Measurements from ENCODE around the gene RNF7.
"Not testable (repeated sequence)": the region's sequence is repeated elsewhere in the genome, so short reads cannot be mapped to it uniquely, and the experiment has no call there.

RNF7 gene
- total RNA-seq = 37.8 to 40.9 (median 39.9) reads per million in 3 experiments

- DNase-seq = peak; percentile 98
Observed at GRCh38 chr3:141738022-141738890, at the start of gene RNF7. Gene RNF7 (plus strand): TSS chr3:141738298. CDS start chr3:141738342, 44 bp downstream.

GRCh38 chr3:141690431-141691072, 47.5 kb upstream of the RNF7 start:
- DNase-seq = no peak

GRCh38 chr3:141691471-141691870, 46.6 kb upstream of the RNF7 start:
- DNase-seq = not testable (repeated sequence)

GRCh38 chr3:141692973-141693372, 45.1 kb upstream of the RNF7 start:
- not testable (repeated sequence) for DNase-seq

DNA sequence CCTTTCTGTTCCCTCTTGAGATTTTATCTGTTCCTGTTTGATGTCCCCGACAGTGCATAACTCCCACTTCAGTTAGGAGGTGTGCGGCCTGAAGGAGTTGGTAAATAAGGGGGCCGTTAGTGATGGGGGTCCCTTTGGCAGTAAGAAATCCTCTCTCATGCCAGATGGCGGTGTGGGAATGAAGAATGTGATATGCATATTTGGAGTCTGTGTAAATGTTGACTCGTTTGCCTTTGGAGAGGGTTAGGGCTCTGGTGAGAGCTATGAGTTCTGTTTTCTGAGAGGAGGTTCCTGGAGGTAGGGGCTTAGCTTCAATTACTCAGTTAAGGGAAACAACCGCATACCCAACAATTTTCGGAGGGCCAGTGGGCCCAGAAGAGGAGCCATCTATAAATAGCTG, 38.8 kb upstream of the RNF7 start:
- no peak for DNase-seq

DNA sequence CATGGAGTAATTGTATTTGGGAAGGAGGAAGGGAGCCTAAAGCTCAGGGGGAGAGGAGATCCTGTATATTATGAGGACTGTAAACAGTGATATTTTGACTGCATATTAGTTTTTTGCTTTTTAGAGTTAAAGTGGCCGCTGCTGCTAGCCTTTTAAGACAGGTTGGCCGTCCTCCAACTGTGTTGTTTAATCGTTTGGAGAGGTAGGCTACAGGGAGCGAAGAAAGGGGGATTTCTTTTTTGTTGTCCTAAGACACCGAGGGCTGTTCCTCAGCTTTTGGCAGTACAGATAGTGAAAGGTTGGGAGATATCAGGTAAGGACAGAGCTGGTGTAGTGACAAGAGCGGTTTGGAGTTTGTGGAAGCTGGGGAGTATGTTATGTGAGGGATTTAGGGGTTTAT, 38.2 kb upstream of the RNF7 start:
- no peak for DNase-seq

- not testable (repeated sequence) for DNase-seq
Observed at GRCh38 chr3:141703367-141703766, 34.7 kb upstream of the RNF7 start.

DNA sequence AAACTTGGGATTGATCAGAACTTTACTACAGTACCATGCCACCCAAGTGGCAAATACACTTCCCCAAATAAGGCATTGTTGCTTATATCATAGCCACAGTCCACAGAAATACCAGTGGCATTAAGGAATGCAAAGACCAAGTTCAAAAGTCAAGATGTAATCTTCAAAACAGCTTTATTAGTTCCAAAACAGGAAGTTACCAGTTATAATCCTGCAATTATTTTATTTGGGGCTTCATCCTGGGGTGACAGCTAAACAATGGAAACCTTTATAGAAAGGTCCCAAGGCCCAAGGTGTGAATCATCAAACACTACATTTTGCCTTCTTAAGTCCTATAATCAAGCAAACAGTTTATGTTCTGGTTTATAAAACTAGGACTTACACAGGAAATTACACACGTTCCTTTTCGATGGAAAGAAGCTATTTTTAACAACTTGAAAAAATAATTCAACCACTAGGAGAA, 30.3 kb upstream of the RNF7 start:
- no peak for DNase-seq

GRCh38 chr3:141708367-141708766, 29.7 kb upstream of the RNF7 start:
- DNase-seq = no peak

- DNase-seq = no peak
Observed at GRCh38 chr3:141709126-141709770, 28.9 kb upstream of the RNF7 start.

DNA sequence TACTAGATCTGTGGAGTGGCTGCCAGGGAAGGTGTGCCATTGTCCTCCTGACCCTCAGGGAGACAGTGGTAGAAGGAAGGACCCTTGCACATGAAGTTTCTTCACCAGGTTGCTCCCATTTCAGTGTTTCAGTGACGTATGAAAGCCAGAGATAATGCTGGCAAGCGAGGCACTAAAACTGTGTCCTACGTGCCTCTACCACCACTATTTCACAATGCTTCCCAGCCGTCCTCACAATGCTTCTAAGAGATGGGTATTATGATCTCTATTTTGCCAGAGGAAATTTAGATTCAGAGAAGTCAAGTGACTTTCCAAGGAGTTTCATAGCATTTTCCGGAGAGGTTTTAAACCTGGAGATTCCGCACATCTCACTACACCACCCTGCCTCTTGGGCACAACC, 28.0 kb upstream of the RNF7 start:
- DNase-seq = no peak

DNA sequence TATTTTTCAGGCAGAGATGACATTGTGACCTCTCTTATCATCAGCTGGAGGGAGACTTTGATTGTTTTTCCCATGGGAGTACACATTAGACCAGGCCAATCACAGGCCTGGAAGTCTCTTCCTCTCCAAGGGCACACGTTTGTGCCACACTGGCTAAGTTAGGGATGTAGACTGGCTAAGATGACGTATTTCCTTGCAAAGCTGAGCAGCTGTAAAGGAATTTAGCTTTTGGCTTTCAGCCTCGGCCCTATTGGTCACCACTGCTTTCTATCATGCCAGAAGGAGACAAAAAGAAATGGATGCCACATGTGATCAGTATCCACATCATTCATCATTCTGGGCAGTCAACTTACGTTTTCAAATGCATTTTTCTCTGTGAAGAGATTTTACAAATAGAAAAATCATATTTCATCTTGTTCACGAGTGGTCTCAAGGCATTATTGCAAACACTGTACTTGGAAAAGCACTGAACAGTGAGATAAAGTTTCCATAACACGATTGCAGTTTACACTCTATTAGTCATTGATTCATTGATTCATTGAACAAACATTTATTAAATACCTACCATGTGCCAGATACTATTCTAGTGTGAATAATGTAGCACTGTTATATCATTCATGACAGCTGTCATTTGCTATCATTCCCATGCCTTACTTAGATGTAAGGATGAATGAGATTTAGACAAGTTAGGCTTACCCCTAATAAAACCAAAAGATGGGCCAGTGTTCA, 27.0 kb upstream of the RNF7 start:
- no peak for DNase-seq

- DNase-seq = no peak
Observed at GRCh38 chr3:141714671-141715070, 23.4 kb upstream of the RNF7 start.

- DNase-seq = no peak
Observed at GRCh38 chr3:141722081-141722480, 16.0 kb upstream of the RNF7 start.

DNA sequence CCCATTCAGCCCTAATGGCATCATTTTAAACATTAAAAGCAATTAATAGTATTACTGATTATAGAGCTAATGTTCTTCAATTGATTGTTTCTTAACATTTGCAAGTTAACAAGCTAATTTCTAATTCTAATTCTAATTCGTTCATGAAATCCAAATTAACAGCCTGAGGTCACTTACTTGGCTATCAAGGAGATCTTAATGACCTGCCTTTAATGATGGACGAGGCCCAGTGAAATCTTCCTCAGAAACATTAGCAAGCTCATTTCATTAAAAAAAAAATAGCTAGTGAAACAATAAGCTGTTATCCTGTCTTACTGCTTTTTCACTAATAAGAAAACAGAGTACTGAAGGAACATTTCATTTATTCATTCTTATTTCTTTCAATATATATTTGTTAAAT, 15.4 kb upstream of the RNF7 start:
- DNase-seq = no peak

DNA sequence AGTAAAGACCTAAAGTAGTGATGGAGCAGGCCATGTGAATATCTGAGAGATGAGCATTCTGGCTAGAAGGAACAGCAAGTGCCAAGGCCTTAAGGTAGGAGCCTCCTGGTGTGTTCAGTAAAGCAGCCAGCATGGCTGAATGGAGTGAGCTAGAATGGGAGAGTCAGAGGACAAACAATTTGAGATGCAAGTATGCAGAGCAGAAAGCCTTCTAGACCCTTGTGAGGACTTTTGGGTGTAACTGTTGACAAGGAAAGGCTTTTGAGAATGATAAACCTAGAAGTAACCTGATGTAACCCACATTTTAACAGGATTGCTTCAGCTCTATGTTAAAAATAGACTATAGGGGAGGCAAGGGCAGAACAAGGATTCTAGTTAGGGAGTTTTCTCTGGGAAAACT, 14.8 kb upstream of the RNF7 start:
- no peak for DNase-seq

DNA sequence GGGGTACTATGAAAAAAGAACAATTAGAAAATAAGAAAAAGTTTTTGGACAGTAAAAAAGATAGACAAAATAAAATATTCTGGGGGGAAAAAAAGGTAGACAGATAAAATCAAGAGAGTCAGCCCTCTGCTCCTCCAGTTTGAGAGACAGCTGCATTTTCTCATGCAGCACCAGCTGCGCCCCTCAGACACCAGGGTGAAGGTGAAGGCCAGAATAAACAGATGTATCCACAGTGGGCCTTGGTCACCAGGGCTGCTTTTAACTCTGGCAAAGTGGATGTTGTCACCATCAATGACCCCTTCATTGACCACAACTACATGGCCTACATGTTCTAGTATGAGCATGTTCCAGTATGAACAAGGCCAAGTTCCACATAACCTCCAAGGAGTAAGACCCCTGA, 13.9 kb upstream of the RNF7 start:
- no peak for DNase-seq

GRCh38 chr3:141725036-141725435, 13.1 kb upstream of the RNF7 start:
- no peak for DNase-seq

GRCh38 chr3:141726483-141726882, 11.6 kb upstream of the RNF7 start:
- no peak for DNase-seq

DNA sequence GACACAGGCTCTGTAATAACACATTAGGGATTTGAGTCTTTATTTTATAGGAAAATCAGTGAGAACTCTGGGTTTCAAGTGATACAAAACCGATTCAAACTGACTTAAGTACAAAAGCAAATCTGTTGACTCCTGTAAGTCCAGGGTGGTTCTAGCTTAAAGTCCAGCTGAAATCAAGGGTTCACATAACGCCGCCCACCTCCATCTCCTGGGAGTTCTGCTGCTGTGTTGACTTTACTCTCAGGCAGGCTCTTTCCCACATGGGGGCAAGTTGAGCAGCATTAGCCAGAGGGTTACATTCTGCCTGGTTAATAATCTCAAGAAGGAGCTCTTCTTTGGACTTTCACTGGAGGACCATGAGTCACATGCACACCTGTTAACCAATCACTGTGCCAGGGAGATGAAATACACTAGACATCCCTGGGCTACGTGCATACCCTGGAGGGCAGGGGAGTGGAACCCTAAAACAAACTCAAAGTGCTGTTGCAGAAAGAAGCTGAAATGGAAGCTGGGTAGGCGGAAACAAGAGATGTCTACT, 9.7 kb upstream of the RNF7 start:
- DNase-seq = no peak

DNA sequence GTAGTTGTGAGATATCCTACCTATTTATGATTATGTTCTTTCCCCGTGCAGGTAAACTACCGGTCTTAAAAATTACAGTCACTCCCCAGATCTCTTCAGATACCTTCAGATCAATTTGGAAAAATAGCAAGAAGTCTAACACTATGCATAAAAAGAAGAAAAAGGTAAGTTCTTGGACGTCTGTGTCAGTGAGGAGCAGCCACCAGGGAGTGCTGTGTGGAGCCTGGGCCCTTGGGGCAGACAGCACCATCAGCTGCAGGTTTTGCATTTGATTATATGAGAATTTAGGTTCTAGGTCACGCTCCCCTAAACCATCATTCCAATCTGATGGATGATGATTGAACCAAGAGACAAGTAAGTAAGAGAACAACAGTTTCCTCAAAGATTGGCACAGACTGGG, 8.9 kb upstream of the RNF7 start:
- no peak for DNase-seq

GRCh38 chr3:141735176-141735575, 2.9 kb upstream of the RNF7 start:
- DNase-seq = no peak

Data from central memory CD4-positive, alpha-beta T cell (primary cell).